Upper lobe of left lung (tissue), 6 donors: ENCODE measurements around the gene ZHX3. TPM values are rescaled to one million over a fixed set of nuclear protein-coding genes. Genes with fewer than 3 reads are reported as not detected.
A peak's percentile ranks its signal among the peaks of the same experiment; 100 is the strongest.

Experiments used
- ATAC-seq, 2 donors: fragments of 200-7000 bp; cut with Tn5 transposase; one replicate each; pipeline ENCODE4 v1.9.1; 2022; ENCODE audit warnings: mild to moderate bottlenecking in 2 of 2, moderate library complexity in 2 of 2; ENCODE audit not compliant: low FRiP score in 2 of 2
- DNase-seq, 2 donors: peaks; one replicate each; pipeline ENCODE4 v3.0.0-alpha.2; 2019 to 2020
- H3K27ac ChIP-seq, 4 donors: fragments of 200-600 bp; sonication (generic); one replicate each; pipeline ENCODE4 v1.5.1; 2016 to 2019
- H3K27me3 ChIP-seq, 4 donors: fragments of 200-600 bp; sonication (generic); one replicate each; pipeline ENCODE4 v1.5.1; 2017 to 2019
- H3K36me3 ChIP-seq, 4 donors: fragments of 200-600 bp; sonication (generic); one replicate each; pipeline ENCODE4 v1.5.1; 2016 to 2019
- H3K4me1 ChIP-seq, 4 donors: fragments of 200-600 bp; sonication (generic); one replicate each; pipeline ENCODE4 v1.5.1; 2018 to 2019
- H3K4me3 ChIP-seq, 4 donors: fragments of 200-600 bp; sonication (generic); one replicate each; pipeline ENCODE4 v1.5.1; 2017 to 2019; ENCODE audit warnings: mild to moderate bottlenecking in 2 of 4, moderate library complexity in 1 of 4
- H3K9me3 ChIP-seq, 4 donors: fragments of 200-600 bp; sonication (generic); one replicate each; pipeline ENCODE4 v1.5.1; 2018 to 2019
- CTCF ChIP-seq, 6 experiments: fragments of 450-650 bp in 4 of 6; fragments of 200-600 bp in 2 of 6; sonication (generic) in 2 of 6; IDR thresholded peaks; one replicate each; pipeline ENCODE4 v1.5.1; 2016 to 2019; ENCODE audit warnings: antibody characterized with exemption in 6 of 6
- EP300 ChIP-seq, 4 donors: sonication (generic); formaldehyde crosslinking; IDR thresholded peaks; one replicate each; pipeline ENCODE4 v1.5.1; 2017; ENCODE audit warnings: antibody characterized with exemption in 4 of 4, control low read depth in 2 of 4
- POLR2A ChIP-seq, 4 donors: fragments of 450-650 bp; IDR thresholded peaks; one replicate each; pipeline ENCODE4 v1.5.1; 2016 to 2017; ENCODE audit warnings: antibody characterized with exemption in 4 of 4, mild to moderate bottlenecking in 2 of 4
- POLR2AphosphoS5 ChIP-seq, 2 donors: sonication (generic); formaldehyde crosslinking; IDR thresholded peaks; one replicate each; pipeline ENCODE4 v1.5.1; 2017; ENCODE audit warnings: antibody characterized with exemption in 2 of 2
- WGBS, 2 donors: methylation state at CpG; one replicate each; pipeline ENCODE4 v1.1.5; 2017 to 2018; 5-methylcytosine and 5-hydroxymethylcytosine counted together
- total RNA-seq, 6 donors: library from RNA; depleted of rRNA in 4 of 6; stranded (reverse); fragments of >200 nt in 4 of 6; gene quantifications; one replicate each; pipeline versions ENCODE4 v1.1.0 to v1.2.1, GENCODE V29; 2016 to 2021
- donor health status: DM: no; HTN: no; CAD: no; lungs with moderate emphysema.
- donor health status: DM: no; HTN: yes; CAD: no; lungs with severe emphysema.

Gene ZHX3
- total RNA-seq, 6 donors from 2014 or later = 30.4 to 57.5 (median 44.9) TPM

- H3K36me3 ChIP-seq = peaks cover 31 to 96% (median 81%) of the 10 kb centered on the region in 4 donors
- TF ChIP-seq POLR2AphosphoS5 (IDR thresholded peaks at IDR 0.05) (no peak), CTCF (IDR thresholded peaks at IDR 0.05) (no peak), EP300 (IDR thresholded peaks at IDR 0.05) (no peak), POLR2A (IDR thresholded peaks at IDR 0.05) (no peak)
- no peak overlapping the region for H3K4me3 ChIP-seq
- peaks cover 14 to 23% (median 18%) of the 10 kb centered on the region in 4 donors for H3K4me1 ChIP-seq
- ATAC-seq (no peak), DNase-seq (peak in 1 of 2 donors; percentile 16)
- H3K27ac ChIP-seq = peak overlapping the region in 3 of 4 donors; percentile 59 to 83 (median 62)
- 93 to 96% methylated on average over 6 of the region's 6 CpGs for WGBS, 2 donors
- no peaks in the 10 kb centered on the region for H3K27me3 ChIP-seq
- H3K9me3 ChIP-seq = no peaks in the 10 kb centered on the region
These were observed 147.0 kb downstream of the ZHX3 start for GRCh38 chr20:41170386-41171105.

GRCh38 chr20:41169791-41170351 lies 147.7 kb downstream of the ZHX3 start:
- H3K27me3 ChIP-seq = no peaks in the 10 kb centered on the region
- WGBS, 2 donors = 91 to 94% methylated on average over 5 to 14 of the region's 14 CpGs
- no peak for TF ChIP-seq POLR2AphosphoS5 (IDR thresholded peaks at IDR 0.05)
- no peak for TF ChIP-seq EP300 (IDR thresholded peaks at IDR 0.05)
- TF ChIP-seq POLR2A (IDR thresholded peaks at IDR 0.05) = no peak
- TF ChIP-seq CTCF (IDR thresholded peaks at IDR 0.05) = no peak
- ATAC-seq = peak in 1 of 2 donors; percentile 46
- peaks cover 14 to 23% (median 18%) of the 10 kb centered on the region in 4 donors for H3K4me1 ChIP-seq
- no peaks in the 10 kb centered on the region for H3K9me3 ChIP-seq
- H3K27ac ChIP-seq = peak overlapping the region in 2 of 4 donors; percentile 26 to 59
- no peak overlapping the region for H3K4me3 ChIP-seq
- peaks cover 38 to 96% (median 82%) of the 10 kb centered on the region in 4 donors for H3K36me3 ChIP-seq
- peak in 1 of 2 donors; percentile 19 for DNase-seq

GRCh38 chr20:41169162-41169690 lies 148.3 kb downstream of the ZHX3 start:
- Histone ChIP-seq H3K4me3 (no peak overlapping the region), H3K4me1 (peaks cover 14 to 19% (median 18%) of the 10 kb centered on the region in 4 donors), H3K36me3 (peaks cover 40 to 96% (median 82%) of the 10 kb centered on the region in 4 donors), H3K27ac (peak overlapping the region in 1 of 4 donors; percentile 26), H3K9me3 (no peaks in the 10 kb centered on the region), H3K27me3 (no peaks in the 10 kb centered on the region)
- TF ChIP-seq CTCF (IDR thresholded peaks at IDR 0.05) = no peak
- no peak for TF ChIP-seq EP300 (IDR thresholded peaks at IDR 0.05)
- no peak for TF ChIP-seq POLR2AphosphoS5 (IDR thresholded peaks at IDR 0.05)
- TF ChIP-seq POLR2A (IDR thresholded peaks at IDR 0.05) = no peak
- no peak for ATAC-seq
- WGBS, 2 donors = 89 to 96% methylated on average over 9 of the region's 9 CpGs
- peak in 1 of 2 donors; percentile 2 for DNase-seq

- ATAC-seq (no peak), DNase-seq (no peak)
- TF ChIP-seq EP300 (IDR thresholded peaks at IDR 0.05) = no peak
- no peak for TF ChIP-seq POLR2A (IDR thresholded peaks at IDR 0.05)
- TF ChIP-seq POLR2AphosphoS5 (IDR thresholded peaks at IDR 0.05) = no peak
- TF ChIP-seq CTCF (IDR thresholded peaks at IDR 0.05) = no peak
- Histone ChIP-seq H3K4me3 (no peak overlapping the region), H3K9me3 (no peaks in the 10 kb centered on the region), H3K27me3 (no peaks in the 10 kb centered on the region), H3K36me3 (peaks cover 42 to 96% (median 82%) of the 10 kb centered on the region in 4 donors), H3K27ac (peak overlapping the region in 1 of 4 donors; percentile 24), H3K4me1 (peaks cover 14 to 16% (median 15%) of the 10 kb centered on the region in 4 donors)
- WGBS, 2 donors = 91 to 99% methylated on average over 8 to 10 of the region's 10 CpGs
These were observed 149.0 kb downstream of the ZHX3 start for GRCh38 chr20:41168281-41169161.
